Effector memory CD8-positive, alpha-beta T cell (primary cell): ENCODE results near the gene TMEM74B.
"Not testable (repeated sequence)": the region's sequence is repeated elsewhere in the genome, so short reads cannot be mapped to it uniquely, and the experiment has no call there.

Experiments used
- ATAC-seq: fragments of 150-1000 bp; cut with Tn5 transposase; replicated peaks from 2 replicates; pipeline ENCODE4 v1.10.0; 2021; ENCODE audit warnings: mild to moderate bottlenecking, moderate library complexity
- DNase-seq, 3 experiments: peaks; one replicate each; pipeline ENCODE4 v3.0.0; 2021
- H3K27ac Mint-ChIP-seq, 2 donors: one replicate each; pipeline ENCODE4 v1.8.0; 2022; ENCODE audit warnings: mild to moderate bottlenecking in 2 of 2, mixed read lengths in 2 of 2, moderate library complexity in 2 of 2
- H3K27me3 Mint-ChIP-seq, 2 donors: one replicate each; pipeline ENCODE4 v1.8.0; 2022; ENCODE audit warnings: mixed read lengths in 2 of 2
- H3K36me3 Mint-ChIP-seq: one replicate; pipeline ENCODE4 v1.8.0; 2022; ENCODE audit warnings: mild to moderate bottlenecking, moderate library complexity, mixed read lengths; ENCODE audit not compliant: insufficient read depth
- H3K4me1 Mint-ChIP-seq, 2 donors: one replicate each; pipeline ENCODE4 v1.8.0; 2022; ENCODE audit warnings: low read depth in 2 of 2, mixed read lengths in 2 of 2
- H3K4me3 Mint-ChIP-seq, 2 donors: one replicate each; pipeline ENCODE4 v1.8.0; 2022; ENCODE audit warnings: mild to moderate bottlenecking in 2 of 2, mixed read lengths in 2 of 2, moderate library complexity in 2 of 2
- H3K9me3 Mint-ChIP-seq, 2 donors: one replicate each; pipeline ENCODE4 v1.8.0; 2022; ENCODE audit warnings: mixed read lengths in 2 of 2

The TMEM74B gene

DNA sequence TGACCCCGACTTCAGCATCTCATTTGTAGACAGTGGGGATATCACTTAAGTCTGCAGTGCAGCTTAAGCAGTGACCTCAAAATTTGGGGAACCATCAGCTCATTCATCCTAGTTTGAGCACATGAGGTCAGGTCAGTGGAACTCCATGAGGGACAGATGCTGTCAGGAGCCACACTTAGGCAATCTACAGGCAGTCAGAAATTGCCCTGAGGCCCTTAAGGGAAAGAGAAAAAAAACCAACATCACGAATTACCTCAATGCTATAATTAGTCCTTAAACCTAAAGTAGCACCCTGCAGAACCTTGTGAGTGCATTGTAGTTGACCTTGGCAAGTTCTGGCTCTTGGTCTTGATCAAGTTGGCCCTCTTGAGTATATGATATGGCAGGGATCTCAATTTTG, 21.1 kb downstream of the TMEM74B start:
- no peak for DNase-seq
- Mint-ChIP-seq H3K4me1 (peaks cover 0 to 3% of the 10 kb centered on the region in 2 donors), H3K4me3 (no peak overlapping the region), H3K9me3 (no peaks in the 10 kb centered on the region), H3K27ac (no peak overlapping the region), H3K36me3 (peaks cover 44% of the 10 kb centered on the region), H3K27me3 (no peaks in the 10 kb centered on the region)
- no peak for ATAC-seq

DNA sequence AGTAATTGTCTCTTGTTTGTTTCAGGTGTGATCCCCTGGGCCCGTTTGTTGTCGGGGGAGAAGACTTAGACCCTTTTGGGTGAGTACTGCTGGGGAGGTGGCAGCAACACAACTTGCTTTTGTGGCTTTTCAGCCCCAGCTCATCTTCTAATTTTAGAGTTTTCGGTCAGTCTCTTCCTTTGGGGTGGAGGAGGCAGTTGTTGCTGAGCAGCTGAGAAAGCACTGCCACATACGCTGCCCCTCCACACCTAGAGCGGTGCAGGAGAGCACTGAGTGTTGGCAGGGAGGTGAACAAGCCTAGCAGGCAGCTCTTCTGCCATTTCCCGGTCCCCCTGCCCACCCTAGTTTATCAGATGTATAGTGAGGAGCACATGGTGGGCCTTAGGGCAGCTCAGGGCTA, 21.7 kb downstream of the TMEM74B start:
- peaks cover 0 to 3% of the 10 kb centered on the region in 2 donors for H3K4me1 Mint-ChIP-seq
- H3K36me3 Mint-ChIP-seq: peaks cover 40% of the 10 kb centered on the region
- no peak overlapping the region for H3K27ac Mint-ChIP-seq
- DNase-seq (no peak), ATAC-seq (no peak)
- H3K27me3 Mint-ChIP-seq: no peaks in the 10 kb centered on the region
- no peaks in the 10 kb centered on the region for H3K9me3 Mint-ChIP-seq
- H3K4me3 Mint-ChIP-seq: no peak overlapping the region

DNA sequence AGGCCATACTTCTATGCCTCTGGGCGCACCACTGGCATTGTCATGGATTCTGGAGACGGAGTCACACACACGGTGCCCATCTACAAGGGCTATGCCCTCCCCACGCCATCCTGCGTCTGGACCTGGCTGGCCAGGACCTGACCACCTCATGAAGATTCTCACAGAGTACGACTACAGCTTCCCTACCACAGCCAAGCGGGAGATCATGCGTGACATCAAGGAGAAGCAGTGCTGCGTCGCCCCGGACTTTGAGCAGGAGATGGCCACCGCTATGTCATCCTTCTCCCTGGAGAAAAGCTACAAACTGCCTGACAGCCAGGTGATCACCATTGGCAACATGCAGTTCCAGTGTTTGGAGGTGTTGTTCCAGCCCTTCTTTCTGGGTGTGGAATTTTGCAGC, 23.8 kb downstream of the TMEM74B start:
- peaks cover 0 to 6% of the 10 kb centered on the region in 2 donors for H3K4me1 Mint-ChIP-seq
- H3K27ac Mint-ChIP-seq: no peak overlapping the region
- no peaks in the 10 kb centered on the region for H3K27me3 Mint-ChIP-seq
- no peak for ATAC-seq
- H3K36me3 Mint-ChIP-seq: peaks cover 23% of the 10 kb centered on the region
- no peak overlapping the region for H3K4me3 Mint-ChIP-seq
- DNase-seq: no peak
- no peaks in the 10 kb centered on the region for H3K9me3 Mint-ChIP-seq

DNA sequence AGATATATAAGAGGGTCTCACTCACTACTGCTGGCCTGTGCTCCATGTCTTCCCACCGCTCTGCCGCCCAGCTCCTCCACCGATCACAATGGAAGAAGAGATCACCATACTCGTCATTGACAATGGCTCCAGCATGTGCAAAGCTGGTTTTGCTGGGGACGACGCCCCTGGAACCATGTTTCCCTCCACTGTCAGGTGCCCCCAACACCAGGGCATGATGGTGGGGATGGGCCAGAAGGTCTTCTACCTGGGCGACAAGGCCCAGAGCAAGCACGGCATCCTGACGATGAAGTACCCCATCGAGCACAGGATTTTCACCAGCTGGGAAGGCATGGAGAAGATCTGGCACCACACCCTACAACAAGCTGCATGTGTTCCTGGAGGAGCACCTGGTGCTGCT, 24.3 kb downstream of the TMEM74B start:
- DNase-seq (no peak), ATAC-seq (no peak)
- H3K4me3 Mint-ChIP-seq: no peak overlapping the region
- H3K4me1 Mint-ChIP-seq: peaks cover 0 to 9% of the 10 kb centered on the region in 2 donors
- H3K27ac Mint-ChIP-seq: no peak overlapping the region
- H3K27me3 Mint-ChIP-seq: no peaks in the 10 kb centered on the region
- no peaks in the 10 kb centered on the region for H3K9me3 Mint-ChIP-seq
- H3K36me3 Mint-ChIP-seq: peaks cover 18% of the 10 kb centered on the region

DNA sequence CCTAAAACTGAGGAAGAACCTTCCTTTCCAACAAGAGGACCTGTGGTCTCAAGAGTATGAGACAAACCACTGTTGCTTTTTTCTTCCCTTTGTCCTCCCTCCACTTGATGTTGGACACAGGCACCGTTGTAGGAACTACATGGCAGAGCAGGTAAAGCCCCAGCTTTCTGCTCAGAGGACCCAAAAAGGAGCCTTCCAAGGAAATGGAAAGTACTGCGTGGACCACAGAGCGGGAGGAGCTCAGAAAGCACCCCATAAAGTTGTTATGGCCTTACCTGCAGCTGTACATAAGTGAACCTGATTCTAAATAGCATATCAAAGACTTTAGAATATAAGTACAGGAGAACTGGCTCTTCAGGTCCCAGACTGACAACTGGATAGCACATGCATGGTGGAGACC, 29.4 kb downstream of the TMEM74B start:
- Mint-ChIP-seq H3K27me3 (no peaks in the 10 kb centered on the region), H3K27ac (no peak overlapping the region), H3K4me1 (peaks cover 8 to 23% of the 10 kb centered on the region in 2 donors), H3K36me3 (peaks cover 13% of the 10 kb centered on the region), H3K4me3 (no peak overlapping the region), H3K9me3 (no peaks in the 10 kb centered on the region)
- no peak for DNase-seq
- no peak for ATAC-seq

DNA sequence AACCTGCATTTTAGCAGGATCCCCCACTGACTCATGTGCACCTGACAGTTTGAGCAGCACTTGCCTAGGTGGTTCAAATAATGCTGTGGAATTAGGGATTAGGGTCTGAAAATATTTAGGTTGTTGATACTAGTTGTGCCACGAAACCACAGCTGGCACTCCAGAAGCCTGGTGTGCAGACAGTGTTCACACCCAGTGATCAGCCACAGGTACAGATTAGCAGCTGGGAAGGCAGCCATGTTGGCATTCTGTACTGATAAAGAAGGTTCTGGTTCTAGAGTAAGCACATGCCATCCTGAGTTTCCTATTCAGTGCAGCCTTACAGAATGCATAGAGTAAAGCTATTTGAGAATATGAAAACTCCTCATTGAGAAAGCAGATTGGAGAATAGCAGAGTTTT, 30.1 kb downstream of the TMEM74B start:
- Mint-ChIP-seq H3K27me3 (no peaks in the 10 kb centered on the region), H3K27ac (no peak overlapping the region), H3K9me3 (no peaks in the 10 kb centered on the region), H3K4me1 (peaks cover 10 to 23% of the 10 kb centered on the region in 2 donors), H3K4me3 (no peak overlapping the region), H3K36me3 (peaks cover 13% of the 10 kb centered on the region)
- ATAC-seq: no peak
- DNase-seq: no peak

DNA sequence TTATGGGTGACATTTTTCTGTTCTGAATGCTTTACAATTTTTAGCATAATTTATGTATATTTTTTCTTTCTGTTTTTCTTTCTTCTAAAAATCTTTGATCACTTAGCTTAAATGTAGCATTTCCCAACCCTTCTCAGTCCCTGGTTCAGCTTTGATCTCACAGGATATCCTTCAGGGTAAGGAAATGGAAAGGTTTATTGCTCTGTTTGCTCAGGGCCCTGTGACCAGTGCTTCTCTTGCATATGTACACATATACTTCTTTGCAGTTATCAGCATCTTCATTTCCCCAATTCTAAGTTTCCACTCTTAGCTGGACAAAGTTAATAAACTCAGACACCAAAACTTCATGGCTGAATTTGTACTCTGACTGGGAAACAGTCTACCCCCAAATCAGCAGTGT, 30.6 kb downstream of the TMEM74B start:
- peaks cover 13% of the 10 kb centered on the region for H3K36me3 Mint-ChIP-seq
- ATAC-seq: no peak
- H3K27ac Mint-ChIP-seq: no peak overlapping the region
- H3K27me3 Mint-ChIP-seq: no peaks in the 10 kb centered on the region
- DNase-seq: no peak
- no peak overlapping the region for H3K4me3 Mint-ChIP-seq
- H3K4me1 Mint-ChIP-seq: peaks cover 12 to 23% of the 10 kb centered on the region in 2 donors
- no peaks in the 10 kb centered on the region for H3K9me3 Mint-ChIP-seq

DNA sequence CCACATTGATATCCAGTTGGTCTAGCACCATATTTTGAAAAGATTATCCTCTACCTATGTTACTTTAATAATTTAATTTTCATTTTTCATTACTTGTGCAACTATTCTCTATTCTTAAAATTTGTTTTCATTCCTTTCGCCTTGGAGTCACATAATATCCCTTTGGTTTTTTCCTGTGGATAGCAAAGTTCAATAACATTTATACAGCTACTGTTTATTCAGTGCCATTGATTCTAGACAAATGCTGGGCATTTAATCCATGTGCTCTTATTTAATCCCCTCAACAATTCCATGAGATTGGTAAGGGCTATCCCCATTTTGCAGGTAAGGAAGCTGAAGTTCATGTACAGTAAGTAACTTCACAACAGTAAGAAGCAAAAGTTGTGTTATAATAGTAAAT, 33.8 kb downstream of the TMEM74B start:
- H3K27ac Mint-ChIP-seq: peak overlapping the region; percentile 24 to 55
- no peak for ATAC-seq
- H3K4me3 Mint-ChIP-seq: no peak overlapping the region
- peaks cover 23 to 39% of the 10 kb centered on the region in 2 donors for H3K4me1 Mint-ChIP-seq
- no peaks in the 10 kb centered on the region for H3K27me3 Mint-ChIP-seq
- DNase-seq: no peak
- H3K9me3 Mint-ChIP-seq: no peaks in the 10 kb centered on the region
- H3K36me3 Mint-ChIP-seq: peaks cover 24% of the 10 kb centered on the region

DNA sequence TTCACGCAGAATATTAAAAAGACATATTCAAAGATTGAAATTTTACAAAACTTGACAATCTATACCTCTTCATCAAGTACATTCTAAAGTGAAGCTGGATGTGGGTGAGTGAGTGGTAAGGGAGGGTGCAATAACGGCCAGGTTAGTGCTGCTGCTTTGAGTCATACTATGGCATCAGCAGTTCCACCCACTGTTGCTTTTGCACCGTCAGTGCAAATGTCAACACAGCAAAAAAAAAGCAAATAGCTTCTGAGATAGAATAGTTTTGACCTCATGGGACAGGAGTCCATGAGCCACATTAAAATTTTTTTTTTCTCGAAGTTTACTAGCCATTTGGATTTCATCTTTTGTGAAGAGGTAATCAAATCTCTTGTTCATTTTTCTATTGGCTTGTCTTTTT, 34.6 kb downstream of the TMEM74B start:
- no peak overlapping the region for H3K4me3 Mint-ChIP-seq
- no peak for ATAC-seq
- no peaks in the 10 kb centered on the region for H3K9me3 Mint-ChIP-seq
- H3K4me1 Mint-ChIP-seq: peaks cover 26 to 39% of the 10 kb centered on the region in 2 donors
- DNase-seq: no peak
- H3K27me3 Mint-ChIP-seq: no peaks in the 10 kb centered on the region
- H3K36me3 Mint-ChIP-seq: peaks cover 30% of the 10 kb centered on the region
- peak overlapping the region in 1 of 2 donors; percentile 24 for H3K27ac Mint-ChIP-seq

DNA sequence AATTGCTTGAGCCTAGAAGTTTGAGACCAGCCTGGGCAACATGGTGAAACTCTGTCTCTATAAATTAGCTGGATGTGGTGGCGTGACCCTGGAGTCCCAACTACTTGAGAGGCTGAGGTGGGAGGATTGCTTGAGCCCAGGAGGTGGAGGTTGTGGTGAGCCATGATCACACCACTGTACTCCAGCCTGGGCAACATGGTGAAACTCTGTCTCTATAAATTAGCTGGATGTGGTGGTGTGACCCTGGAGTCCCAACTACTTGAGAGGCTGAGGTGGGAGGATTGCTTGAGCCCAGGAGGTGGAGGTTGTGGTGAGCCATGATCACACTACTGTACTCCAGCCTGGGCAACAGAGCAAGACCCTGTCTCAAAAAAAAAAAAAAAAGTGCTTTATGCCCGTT, 35.0 kb downstream of the TMEM74B start:
- H3K4me3 Mint-ChIP-seq, ATAC-seq: not testable (repeated sequence)
- H3K36me3 Mint-ChIP-seq: peaks cover 29% of the 10 kb centered on the region

DNA sequence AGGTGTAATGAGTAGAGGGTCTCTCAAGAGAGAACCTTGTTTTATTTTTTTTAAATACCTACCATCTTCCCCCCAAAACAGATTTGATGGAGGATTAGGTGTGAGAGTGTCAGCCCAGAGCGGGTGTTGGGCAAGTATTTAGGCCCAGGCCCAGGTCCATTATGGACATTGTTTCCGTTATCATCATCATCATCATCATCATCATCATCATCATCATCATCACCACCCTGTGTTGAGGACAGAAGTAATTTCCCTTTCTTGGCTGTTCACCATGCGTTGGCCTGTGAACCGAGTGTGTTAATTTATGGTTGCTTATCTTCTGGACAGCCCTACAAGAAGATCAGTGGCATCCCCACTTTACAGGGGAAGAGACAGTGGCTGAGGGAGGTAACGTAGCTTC, 37.8 kb downstream of the TMEM74B start:
- Mint-ChIP-seq H3K36me3 (peaks cover 24% of the 10 kb centered on the region), H3K27me3 (no peaks in the 10 kb centered on the region), H3K27ac (peak overlapping the region in 1 of 2 donors; percentile 23)

More for the DNA sequence above, 35.0 kb downstream of the TMEM74B start:
- DNase-seq, H3K27me3 Mint-ChIP-seq, H3K9me3 Mint-ChIP-seq, H3K27ac Mint-ChIP-seq: not testable (repeated sequence)
- H3K4me1 Mint-ChIP-seq: peaks cover 27 to 37% of the 10 kb centered on the region in 2 donors

DNA sequence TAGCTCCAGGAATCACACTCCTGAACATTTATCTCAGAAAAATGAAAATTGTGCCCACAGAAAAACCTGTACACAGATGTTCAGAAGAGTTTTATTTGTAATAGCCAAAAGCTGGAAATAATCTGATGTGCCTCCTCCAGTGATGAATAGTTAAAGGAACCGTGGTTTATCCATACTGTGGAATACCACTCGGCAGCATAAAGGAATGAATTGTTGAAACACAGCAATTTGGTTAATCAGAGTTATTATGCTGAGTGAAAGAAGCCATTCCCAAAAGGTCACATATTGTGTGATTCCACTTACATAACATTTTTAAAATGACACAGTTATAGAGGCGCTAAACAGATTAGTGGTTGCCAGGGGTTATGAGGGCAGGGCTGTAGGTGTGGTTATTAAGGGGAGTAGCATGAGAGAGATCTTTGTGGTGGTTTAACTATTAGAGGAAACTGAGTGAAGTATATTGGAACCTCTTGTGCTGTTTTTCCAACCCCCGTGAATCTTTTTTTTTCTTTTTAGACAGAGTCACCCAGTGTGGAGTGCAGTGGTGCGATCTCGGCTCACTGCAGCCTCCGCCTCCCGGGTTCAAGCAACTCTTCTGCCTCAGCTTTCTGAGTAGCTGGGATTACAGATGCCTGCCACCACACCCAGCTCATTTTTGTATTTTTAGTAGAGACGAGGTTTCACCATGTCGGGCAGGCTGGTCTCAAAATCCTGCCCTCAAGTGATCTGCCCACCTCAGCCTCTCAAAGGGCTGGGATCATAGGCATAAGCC, 40.2 kb downstream of the TMEM74B start:
- H3K27ac Mint-ChIP-seq: peak overlapping the region in 1 of 2 donors; percentile 25
- no peak overlapping the region for H3K4me3 Mint-ChIP-seq
- peaks cover 35% of the 10 kb centered on the region for H3K36me3 Mint-ChIP-seq
- ATAC-seq (no peak), DNase-seq (no peak)
- no peaks in the 10 kb centered on the region for H3K27me3 Mint-ChIP-seq
- H3K4me1 Mint-ChIP-seq: peaks cover 16 to 44% of the 10 kb centered on the region in 2 donors
- no peaks in the 10 kb centered on the region for H3K9me3 Mint-ChIP-seq

More for the DNA sequence above, 37.8 kb downstream of the TMEM74B start:
- H3K4me3 Mint-ChIP-seq: no peak overlapping the region
- peaks cover 23 to 49% of the 10 kb centered on the region in 2 donors for H3K4me1 Mint-ChIP-seq
- no peak for DNase-seq
- H3K9me3 Mint-ChIP-seq: no peaks in the 10 kb centered on the region
- no peak for ATAC-seq

DNA sequence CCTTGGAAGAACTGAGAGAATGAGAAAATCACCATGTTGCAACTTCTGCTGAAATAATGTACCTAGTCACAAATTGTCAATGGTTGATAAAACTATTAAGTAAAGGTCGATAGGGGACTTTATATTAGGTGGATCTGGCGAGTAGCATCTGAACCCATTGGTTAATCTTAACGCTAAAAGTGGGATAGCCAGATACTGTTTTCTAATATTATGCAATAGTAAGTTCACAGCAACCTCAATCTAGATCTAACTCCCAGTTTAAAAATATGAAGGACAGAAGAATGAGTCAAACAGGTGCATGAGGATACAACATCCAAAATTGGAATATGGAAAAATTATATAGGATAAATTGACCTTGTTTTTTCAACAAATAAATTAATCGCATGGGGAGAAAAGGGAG, 47.5 kb downstream of the TMEM74B start:
- Mint-ChIP-seq H3K4me1 (peaks cover 16 to 24% of the 10 kb centered on the region in 2 donors), H3K36me3 (peaks cover 86% of the 10 kb centered on the region)

DNA sequence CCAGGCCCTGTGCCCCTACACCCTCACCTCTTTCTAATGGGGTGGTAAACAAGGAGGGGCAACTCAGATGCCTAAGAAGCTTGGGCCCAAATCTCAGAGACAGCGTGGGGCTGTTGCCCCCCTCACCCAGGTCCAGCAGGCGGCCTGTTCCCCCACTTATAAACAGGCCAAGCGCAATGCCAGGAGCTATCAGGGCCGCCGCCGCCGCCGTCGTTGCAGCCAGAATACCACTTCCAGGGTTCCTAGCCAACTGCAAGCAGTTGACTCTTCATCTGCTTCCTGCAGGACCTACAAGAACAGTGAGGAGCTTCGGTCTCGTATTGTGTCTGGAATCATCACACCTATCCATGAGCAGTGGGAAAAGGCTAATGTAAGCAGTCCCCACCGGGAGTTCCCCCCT, 49.9 kb downstream of the TMEM74B start:
- peaks cover 32 to 38% of the 10 kb centered on the region in 2 donors for H3K4me1 Mint-ChIP-seq
- no peak overlapping the region for H3K27ac Mint-ChIP-seq

More for the DNA sequence above, 47.5 kb downstream of the TMEM74B start:
- H3K9me3 Mint-ChIP-seq: no peaks in the 10 kb centered on the region
- H3K4me3 Mint-ChIP-seq: no peak overlapping the region
- no peak for ATAC-seq
- peak overlapping the region in 1 of 2 donors; percentile 32 for H3K27ac Mint-ChIP-seq
- no peak for DNase-seq
- no peaks in the 10 kb centered on the region for H3K27me3 Mint-ChIP-seq

More for the DNA sequence above, 49.9 kb downstream of the TMEM74B start:
- Mint-ChIP-seq H3K4me3 (no peak overlapping the region), H3K27me3 (no peaks in the 10 kb centered on the region), H3K36me3 (peaks cover 95% of the 10 kb centered on the region), H3K9me3 (no peaks in the 10 kb centered on the region)
- ATAC-seq (no peak), DNase-seq (no peak)
